Spleen (tissue), 11 donors: Measurements from ENCODE around the gene F9. TPM values are rescaled to one million over a fixed set of nuclear protein-coding genes. Genes with fewer than 3 reads are reported as not detected.

Experiments
- DNase-seq: peaks from one replicate; pipeline ENCODE4 v3.0.0-alpha.2; 2020
- H3K27ac ChIP-seq, 8 donors: fragments of 200-600 bp; sonication (generic) in 7 of 8; 1 replicate in 4 of 8; 2 replicates in 4 of 8; pipeline versions ENCODE4 v1.5.0 to v1.8.0; 2016 to 2021; ENCODE audit warnings: inconsistent platforms in 4 of 8, mild to moderate bottlenecking in 4 of 8, moderate library complexity in 1 of 8
- H3K27me3 ChIP-seq, 7 donors: fragments of 200-600 bp; sonication (generic) in 6 of 7; replicated peaks in 1 of 7; 1 replicate in 4 of 7; 2 replicates in 3 of 7; pipeline versions ENCODE4 v1.5.0 to v1.8.0; 2016 to 2021; ENCODE audit warnings: inconsistent platforms in 3 of 7, mild to moderate bottlenecking in 1 of 7
- H3K36me3 ChIP-seq, 6 donors: fragments of 200-600 bp; sonication (generic) in 5 of 6; 1 replicate in 4 of 6; 2 replicates in 2 of 6; pipeline versions ENCODE4 v1.5.0 to v1.8.0; 2016 to 2021; ENCODE audit warnings: inconsistent platforms in 2 of 6
- H3K4me1 ChIP-seq, 6 donors: fragments of 200-600 bp; sonication (generic) in 5 of 6; 1 replicate in 3 of 6; 2 replicates in 3 of 6; pipeline versions ENCODE4 v1.5.0 to v1.8.0; 2016 to 2021; ENCODE audit warnings: inconsistent platforms in 3 of 6
- H3K4me3 ChIP-seq, 8 donors: fragments of 200-600 bp; sonication (generic) in 7 of 8; 1 replicate in 4 of 8; 2 replicates in 4 of 8; pipeline versions ENCODE4 v1.5.0 to v1.8.0; 2016 to 2021; ENCODE audit warnings: inconsistent platforms in 4 of 8, mild to moderate bottlenecking in 4 of 8, moderate library complexity in 2 of 8
- H3K9me3 ChIP-seq, 8 donors: fragments of 200-600 bp; sonication (generic) in 7 of 8; 1 replicate in 4 of 8; 2 replicates in 4 of 8; pipeline versions ENCODE4 v1.5.0 to v1.8.0; 2016 to 2021; ENCODE audit warnings: inconsistent platforms in 4 of 8
- POLR2A ChIP-seq, 3 donors: fragments of 450-650 bp; IDR thresholded peaks; one replicate each; pipeline ENCODE4 v1.5.1; 2017; ENCODE audit warnings: antibody characterized with exemption in 3 of 3, mild to moderate bottlenecking in 1 of 3
- POLR2AphosphoS5 ChIP-seq, 3 donors: sonication (generic); formaldehyde crosslinking; IDR thresholded peaks; one replicate each; pipeline ENCODE4 v1.5.1; 2017; ENCODE audit warnings: antibody characterized with exemption in 3 of 3
- WGBS, 5 donors: extraction: QIAGEN DNeasy Blood & Tissue Kit in 3 of 5; methylation state at CpG; one replicate each; pipeline versions ENCODE4 v1.1.5 to v1.1.7; 2013 to 2018; 5-methylcytosine and 5-hydroxymethylcytosine counted together
- intact Hi-C: fragments of 100-400 bp; cut with DNase I; formaldehyde crosslinking; loops from one replicate; pipeline ENCODE4 v1.15.0; 2023; ENCODE audit warnings: low total_unique reads
- polyA plus RNA-seq, 3 donors: library from polyadenylated mRNA; stranded (reverse); fragments of 200-250 nt; gene quantifications; one replicate each; pipeline ENCODE4 v1.2.1, GENCODE V29; 2013
- total RNA-seq, 7 donors: library from RNA; depleted of rRNA in 3 of 7; stranded (reverse); fragments of >200 nt in 3 of 7; fragmentation: NEBNext Ultra II Directional in 4 of 7; extraction: Animal tissue kit (Norgen Biotek cat#: 25700) in 4 of 7; gene quantifications; one replicate each; pipeline versions ENCODE4 v1.1.0 to v1.2.1, GENCODE V29; 2016 to 2021
- TF ChIP-seq, protein P1 (sequence below), 11 experiments: fragments of 200-600 bp in 7 of 11; fragments of 450-650 bp in 4 of 11; sonication (generic) in 4 of 11; IDR thresholded peaks in 8 of 11; conservative IDR thresholded peaks in 3 of 11; 1 replicate in 7 of 11; 2 replicates in 4 of 11; pipeline versions ENCODE4 v1.4.0 to v1.8.0; 2016 to 2021; ENCODE audit warnings: antibody characterized with exemption in 11 of 11, inconsistent platforms in 4 of 11, mild to moderate bottlenecking in 1 of 11
- donor health status: healthy with polysubstance abuse.
- donor health status: DM: no; HTN: no; CAD: no; lungs with moderate emphysema.
- donor health status: DM: no; HTN: no; CAD: no.
- donor health status: Bipolar disorder and iron deficiency.
- donor health status: healthy.
- donor health status: DM: no; HTN: no; CAD: no.
- donor health status: DM: yes; HTN: yes; CAD: no.

Gene F9
- total and polyA plus RNA-seq, 10 donors = not detected

DNA sequence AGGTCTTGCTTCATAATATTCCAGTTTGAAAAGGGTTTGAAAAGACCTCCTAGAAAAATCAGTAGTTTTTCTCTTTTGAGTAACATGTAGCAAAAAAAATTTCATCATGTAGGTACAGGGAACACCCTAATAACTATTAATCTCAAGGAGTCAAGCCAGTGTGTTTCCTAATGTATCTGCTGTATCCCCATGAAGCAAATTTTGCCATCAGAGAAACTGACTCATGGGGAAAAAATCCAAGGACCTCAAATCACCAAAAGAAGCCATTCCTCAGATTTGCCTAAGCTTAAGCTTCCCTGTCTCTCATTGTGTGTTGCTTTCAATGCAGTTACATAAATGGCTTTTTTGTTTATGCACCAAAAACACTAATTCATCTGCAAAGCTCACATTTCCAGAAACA is 29.7 kb downstream of the F9 start:
- intact Hi-C loops = no loop called here
- TF ChIP-seq POLR2AphosphoS5 (IDR thresholded peaks at IDR 0.05) (no peak), POLR2A (IDR thresholded peaks at IDR 0.05) (no peak)
- TF ChIP-seq, protein P1, sequence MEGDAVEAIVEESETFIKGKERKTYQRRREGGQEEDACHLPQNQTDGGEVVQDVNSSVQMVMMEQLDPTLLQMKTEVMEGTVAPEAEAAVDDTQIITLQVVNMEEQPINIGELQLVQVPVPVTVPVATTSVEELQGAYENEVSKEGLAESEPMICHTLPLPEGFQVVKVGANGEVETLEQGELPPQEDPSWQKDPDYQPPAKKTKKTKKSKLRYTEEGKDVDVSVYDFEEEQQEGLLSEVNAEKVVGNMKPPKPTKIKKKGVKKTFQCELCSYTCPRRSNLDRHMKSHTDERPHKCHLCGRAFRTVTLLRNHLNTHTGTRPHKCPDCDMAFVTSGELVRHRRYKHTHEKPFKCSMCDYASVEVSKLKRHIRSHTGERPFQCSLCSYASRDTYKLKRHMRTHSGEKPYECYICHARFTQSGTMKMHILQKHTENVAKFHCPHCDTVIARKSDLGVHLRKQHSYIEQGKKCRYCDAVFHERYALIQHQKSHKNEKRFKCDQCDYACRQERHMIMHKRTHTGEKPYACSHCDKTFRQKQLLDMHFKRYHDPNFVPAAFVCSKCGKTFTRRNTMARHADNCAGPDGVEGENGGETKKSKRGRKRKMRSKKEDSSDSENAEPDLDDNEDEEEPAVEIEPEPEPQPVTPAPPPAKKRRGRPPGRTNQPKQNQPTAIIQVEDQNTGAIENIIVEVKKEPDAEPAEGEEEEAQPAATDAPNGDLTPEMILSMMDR (IDR thresholded peaks at IDR 0.05 in 8 of 11, conservative IDR thresholded peaks at IDR 0.05 in 3 of 11) = no peak
- H3K27me3 ChIP-seq = peaks cover 0 to 8% (median 0%) of the 10 kb centered on the region in 7 donors

DNA sequence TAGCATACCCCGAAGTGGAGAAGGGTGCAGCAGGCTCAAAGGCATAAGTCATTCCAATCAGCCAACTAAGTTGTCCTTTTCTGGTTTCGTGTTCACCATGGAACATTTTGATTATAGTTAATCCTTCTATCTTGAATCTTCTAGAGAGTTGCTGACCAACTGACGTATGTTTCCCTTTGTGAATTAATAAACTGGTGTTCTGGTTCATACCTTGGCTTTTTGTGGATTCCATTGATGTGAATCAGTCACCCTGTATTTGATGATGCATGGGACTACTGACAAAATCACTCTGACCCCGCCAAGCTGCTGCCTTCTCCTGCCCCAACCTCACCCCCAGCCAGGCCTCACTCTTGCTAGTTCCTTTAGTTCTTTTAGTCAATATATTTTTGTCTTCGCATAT is 32.7 kb downstream of the F9 start:
- no peak overlapping the region for H3K27ac ChIP-seq
- WGBS, 5 donors = 66 to 98% (median 85%) methylated on average over 5 of the region's 5 CpGs
- no peak for DNase-seq
- H3K36me3 ChIP-seq = no peaks in the 10 kb centered on the region
- no peaks in the 10 kb centered on the region for H3K4me1 ChIP-seq
- H3K9me3 ChIP-seq = no peaks in the 10 kb centered on the region
- peaks cover 0 to 8% (median 0%) of the 10 kb centered on the region in 7 donors for H3K27me3 ChIP-seq
- intact Hi-C loops = no loop called here
- H3K4me3 ChIP-seq = no peak overlapping the region
- TF ChIP-seq, protein P1 (IDR thresholded peaks at IDR 0.05 in 8 of 11, conservative IDR thresholded peaks at IDR 0.05 in 3 of 11) = no peak
- TF ChIP-seq POLR2A (IDR thresholded peaks at IDR 0.05) = no peak
- no peak for TF ChIP-seq POLR2AphosphoS5 (IDR thresholded peaks at IDR 0.05)

More for the DNA sequence above, 29.7 kb downstream of the F9 start:
- Histone ChIP-seq H3K27ac (no peak overlapping the region), H3K9me3 (no peaks in the 10 kb centered on the region), H3K36me3 (no peaks in the 10 kb centered on the region), H3K4me1 (no peaks in the 10 kb centered on the region), H3K4me3 (no peak overlapping the region)
- no peak for DNase-seq

DNA sequence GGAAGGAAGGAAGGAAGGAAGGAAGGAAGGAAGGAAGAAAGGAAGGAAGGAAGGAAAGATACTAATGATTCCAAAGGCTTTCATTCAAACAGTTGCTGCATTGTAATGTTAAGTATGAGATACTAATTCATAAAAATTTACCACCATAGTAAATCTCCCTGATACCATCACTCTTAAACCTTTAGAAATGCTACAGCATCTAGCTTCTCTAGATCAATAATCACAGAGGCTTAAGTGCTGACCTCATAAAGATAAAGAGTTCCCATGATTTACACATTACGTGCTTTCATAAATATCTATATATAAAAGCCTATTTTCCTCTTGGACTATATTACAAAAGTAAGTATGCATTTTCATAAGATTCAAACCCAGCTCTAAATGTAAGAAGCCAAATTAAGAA is 36.4 kb downstream of the F9 start:
- TF ChIP-seq, protein P1 (IDR thresholded peaks at IDR 0.05 in 8 of 11, conservative IDR thresholded peaks at IDR 0.05 in 3 of 11) = no peak
- TF ChIP-seq POLR2AphosphoS5 (IDR thresholded peaks at IDR 0.05) = no peak
- TF ChIP-seq POLR2A (IDR thresholded peaks at IDR 0.05) = no peak
- H3K36me3 ChIP-seq = no peaks in the 10 kb centered on the region
- no peak for DNase-seq

DNA sequence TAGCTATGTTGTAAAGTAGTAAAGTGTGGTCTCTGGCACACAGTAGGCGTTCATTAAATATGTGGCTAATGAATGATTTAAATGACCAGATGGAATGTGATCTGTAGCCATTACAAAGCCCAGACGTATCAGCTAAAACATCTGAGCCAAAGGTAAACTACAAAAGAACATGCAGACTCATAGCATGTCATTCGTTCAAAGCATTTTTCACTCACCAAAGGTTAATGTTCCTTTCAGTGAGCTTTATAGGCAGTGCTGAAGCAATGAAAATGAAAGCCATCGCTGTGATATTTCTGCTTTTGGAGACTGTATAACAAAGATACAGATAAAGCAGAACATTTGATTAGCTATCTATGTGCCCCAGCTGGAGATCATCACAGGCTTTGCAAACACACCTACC is 50.5 kb downstream of the F9 start:
- DNase-seq = no peak
- Histone ChIP-seq H3K27ac (no peak overlapping the region), H3K27me3 (no peaks in the 10 kb centered on the region), H3K9me3 (no peaks in the 10 kb centered on the region), H3K36me3 (no peaks in the 10 kb centered on the region), H3K4me3 (no peak overlapping the region), H3K4me1 (no peaks in the 10 kb centered on the region)
- TF ChIP-seq, protein P1 (IDR thresholded peaks at IDR 0.05 in 8 of 11, conservative IDR thresholded peaks at IDR 0.05 in 3 of 11) = no peak
- TF ChIP-seq POLR2AphosphoS5 (IDR thresholded peaks at IDR 0.05) (no peak), POLR2A (IDR thresholded peaks at IDR 0.05) (no peak)
- 55 to 85% (median 67%) methylated on average over 4 of the region's 4 CpGs for WGBS, 5 donors
- intact Hi-C loops = no loop called here

More for the DNA sequence above, 36.4 kb downstream of the F9 start:
- H3K27me3 ChIP-seq = peaks cover 0 to 3% (median 0%) of the 10 kb centered on the region in 7 donors
- no peak overlapping the region for H3K27ac ChIP-seq
- H3K4me3 ChIP-seq = no peak overlapping the region
- 80 to 100% (median 94%) methylated on average over 1 of the region's 1 CpG for WGBS, 5 donors
- H3K4me1 ChIP-seq = no peaks in the 10 kb centered on the region
- intact Hi-C loops = no loop called here
- H3K9me3 ChIP-seq = no peaks in the 10 kb centered on the region
